GM23338 (cell line): Measurements from ENCODE around the gene RAB25. TPM values are rescaled to one million over a fixed set of nuclear protein-coding genes. Genes with fewer than 3 reads are reported as not detected.
A peak's percentile ranks its signal among the peaks of the same experiment; 100 is the strongest.

ENCODE experiments used
- ATAC-seq: fragments of 200-7000 bp; cut with Tn5 transposase; 3 replicates; pipeline ENCODE4 v1.9.1; 2020
- DNase-seq: peaks from one replicate; pipeline ENCODE4 v3.0.0-alpha.2; 2015; ENCODE audit warnings: low spot score
- H2AFZ ChIP-seq: fragments of 200-600 bp; sonication (generic); 2 replicates; pipeline ENCODE4 v1.8.0; 2016; ENCODE audit warnings: antibody characterized with exemption, mild to moderate bottlenecking, moderate library complexity
- H3F3A ChIP-seq: fragments of 200-600 bp; sonication (generic); replicated peaks from 2 replicates; pipeline ENCODE4 v1.8.0; 2017; ENCODE audit warnings: antibody characterized with exemption, mixed run types, low read depth
- H3K27ac ChIP-seq: fragments of 200-600 bp; sonication (generic); 2 replicates; pipeline ENCODE4 v1.6.1; 2016; ENCODE audit warnings: low read depth
- H3K27me3 ChIP-seq: fragments of 200-600 bp; sonication (generic); 2 replicates; pipeline ENCODE4 v1.8.0; 2016; ENCODE audit warnings: mild to moderate bottlenecking, mixed run types, moderate library complexity; ENCODE audit not compliant: insufficient read depth
- H3K36me3 ChIP-seq: fragments of 200-600 bp; sonication (generic); 2 replicates; pipeline ENCODE4 v1.8.0; 2016; ENCODE audit warnings: mild to moderate bottlenecking; ENCODE audit not compliant: insufficient read depth
- H3K4me1 ChIP-seq: fragments of 200-600 bp; sonication (generic); 2 replicates; pipeline ENCODE4 v1.8.0; 2016; ENCODE audit warnings: mild to moderate bottlenecking, moderate library complexity; ENCODE audit not compliant: insufficient read depth
- H3K4me2 ChIP-seq: fragments of 200-600 bp; sonication (generic); 2 replicates; pipeline ENCODE4 v1.7.1; 2017; ENCODE audit warnings: mixed run types
- H3K4me3 ChIP-seq: fragments of 200-600 bp; sonication (generic); 2 replicates; pipeline ENCODE4 v1.6.1; 2016; ENCODE audit warnings: mixed run types
- H3K79me2 ChIP-seq: fragments of 200-600 bp; sonication (generic); replicated peaks from 2 replicates; pipeline ENCODE4 v1.8.0; 2017; ENCODE audit warnings: mild to moderate bottlenecking; ENCODE audit not compliant: insufficient read depth
- H3K9me2 ChIP-seq: fragments of 200-600 bp; sonication (generic); 2 replicates; pipeline ENCODE4 v1.8.0; 2017; ENCODE audit not compliant: insufficient read depth
- H4K20me1 ChIP-seq: fragments of 200-600 bp; sonication (generic); replicated peaks from 2 replicates; pipeline ENCODE4 v1.8.0; 2017; ENCODE audit warnings: mild to moderate bottlenecking; ENCODE audit not compliant: insufficient read depth
- H3K27ac Mint-ChIP-seq: 2 replicates; pipeline ENCODE4 v1.8.0; 2020; ENCODE audit warnings: inconsistent platforms, mild to moderate bottlenecking, moderate library complexity, mixed read lengths
- H3K27me3 Mint-ChIP-seq: 3 replicates; pipeline ENCODE4 v1.8.0; 2022; ENCODE audit warnings: low read depth, mild to moderate bottlenecking, moderate library complexity, mixed read lengths, inconsistent platforms; ENCODE audit not compliant: insufficient read depth, poor library complexity
- H3K36me3 Mint-ChIP-seq: 3 replicates; pipeline ENCODE4 v1.8.0; 2021; ENCODE audit warnings: low read depth, mild to moderate bottlenecking, inconsistent platforms, moderate library complexity, mixed read lengths
- H3K4me1 Mint-ChIP-seq: 3 replicates; pipeline ENCODE4 v1.8.0; 2020; ENCODE audit warnings: mild to moderate bottlenecking, inconsistent platforms, mixed read lengths
- H3K4me3 Mint-ChIP-seq: 3 replicates; pipeline ENCODE4 v1.8.0; 2021; ENCODE audit warnings: moderate library complexity, mild to moderate bottlenecking, inconsistent platforms, mixed read lengths
- H3K9me3 Mint-ChIP-seq: 3 replicates; pipeline ENCODE4 v1.8.0; 2020; ENCODE audit warnings: moderate library complexity, mild to moderate bottlenecking, inconsistent platforms, mixed read lengths
- EZH2 ChIP-seq: fragments of 200-600 bp; sonication (generic); IDR thresholded peaks from one replicate; pipeline ENCODE4 v1.8.0; 2017; ENCODE audit warnings: antibody characterized with exemption, mild to moderate bottlenecking, low read depth; ENCODE audit not compliant: unreplicated experiment
- EZH2phosphoT487 ChIP-seq: fragments of 200-600 bp; sonication (generic); IDR thresholded peaks from one replicate; pipeline ENCODE4 v1.8.1; 2018; ENCODE audit warnings: antibody characterized with exemption; ENCODE audit not compliant: unreplicated experiment
- NANOG ChIP-seq: IDR thresholded peaks from 2 replicates; pipeline ENCODE4 v1.6.1; 2016; ENCODE audit warnings: antibody characterized with exemption, borderline replicate concordance
- POLR2AphosphoS5 ChIP-seq: IDR thresholded peaks from 2 replicates; pipeline ENCODE4 v1.6.1; 2016; ENCODE audit warnings: antibody characterized with exemption, low read depth
- ZNF331 ChIP-seq: fragments of 250-450 bp; sonication (Bioruptor Pico); IDR thresholded peaks from 2 replicates; pipeline ENCODE4 v1.5.0; 2020; ENCODE audit warnings: low read depth, mild to moderate bottlenecking, moderate library complexity
- polyA plus RNA-seq: library from polyadenylated mRNA; unstranded; fragments of >200 nt; fragmentation: Nextera tagmentation; extraction: Ambion mirVana; gene quantifications from 2 replicates; pipeline ENCODE4 v1.2.1, GENCODE V29; 2016
- total RNA-seq: library from RNA; depleted of rRNA; stranded (reverse); fragments of >200 nt; shearing (Covaris generic); gene quantifications from 2 replicates; pipeline ENCODE4 v1.2.3, GENCODE V29; 2014
- TF ChIP-seq, protein P1 (sequence below): IDR thresholded peaks from one replicate; pipeline ENCODE4 v1.6.1; 2018; ENCODE audit warnings: antibody characterized with exemption; ENCODE audit not compliant: unreplicated experiment

RAB25 gene
- total and polyA plus RNA-seq, 2 experiments from 2014 or later: 30.0 to 42.7 TPM

GRCh38 chr1:156114101-156114918 is 53.4 kb downstream of the RAB25 start, which contains the start of gene LMNA:
LMNA (plus strand) TSS chr1:156114711; CDS start chr1:156114919, 208 bp downstream.
- H3K27ac Mint-ChIP-seq: peak within 1 kb of the TSS; percentile 33; the same call in 1 of the 2 replicates
- peak; percentile 89 for ATAC-seq

DNA sequence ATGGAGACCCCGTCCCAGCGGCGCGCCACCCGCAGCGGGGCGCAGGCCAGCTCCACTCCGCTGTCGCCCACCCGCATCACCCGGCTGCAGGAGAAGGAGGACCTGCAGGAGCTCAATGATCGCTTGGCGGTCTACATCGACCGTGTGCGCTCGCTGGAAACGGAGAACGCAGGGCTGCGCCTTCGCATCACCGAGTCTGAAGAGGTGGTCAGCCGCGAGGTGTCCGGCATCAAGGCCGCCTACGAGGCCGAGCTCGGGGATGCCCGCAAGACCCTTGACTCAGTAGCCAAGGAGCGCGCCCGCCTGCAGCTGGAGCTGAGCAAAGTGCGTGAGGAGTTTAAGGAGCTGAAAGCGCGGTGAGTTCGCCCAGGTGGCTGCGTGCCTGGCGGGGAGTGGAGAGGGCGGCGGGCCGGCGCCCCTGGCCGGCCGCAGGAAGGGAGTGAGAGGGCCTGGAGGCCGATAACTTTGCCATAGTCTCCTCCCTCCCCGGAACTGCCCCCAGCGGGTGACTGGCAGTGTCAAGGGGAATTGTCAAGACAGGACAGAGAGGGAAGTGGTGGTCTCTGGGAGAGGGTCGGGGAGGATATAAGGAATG is 54.1 kb downstream of the RAB25 start:
- H3K4me1 ChIP-seq: peaks cover 21% of the 10 kb centered on the region
- H3K79me2 ChIP-seq: peaks cover 29% of the 10 kb centered on the region
- peaks cover 12% of the 10 kb centered on the region; the same call in 1 of the 2 replicates for H3K27me3 ChIP-seq
- H3K4me1 Mint-ChIP-seq: peaks cover 34% of the 10 kb centered on the region
- H3K9me2 ChIP-seq: no peaks in the 10 kb centered on the region
- H4K20me1 ChIP-seq: no peaks in the 10 kb centered on the region; the same call in 1 of the 2 replicates
- no peak overlapping the region for H3K27ac ChIP-seq
- peak overlapping the region; percentile 99 for H3K4me2 ChIP-seq
- H3K4me3 ChIP-seq: peak overlapping the region; percentile 99
- no peak overlapping the region for H3K27ac Mint-ChIP-seq
- DNase-seq: peak; percentile 73
- H3F3A ChIP-seq: 0 out of 2 replicates have a peak, but pooled peaks cover 16% of the 10 kb centered on the region
- TF ChIP-seq NANOG (no peak), POLR2AphosphoS5 (no peak), EZH2 (no peak), ZNF331 (CRISPR knock-in tag) (no peak), EZH2phosphoT487 (no peak)
- TF ChIP-seq, protein P1, sequence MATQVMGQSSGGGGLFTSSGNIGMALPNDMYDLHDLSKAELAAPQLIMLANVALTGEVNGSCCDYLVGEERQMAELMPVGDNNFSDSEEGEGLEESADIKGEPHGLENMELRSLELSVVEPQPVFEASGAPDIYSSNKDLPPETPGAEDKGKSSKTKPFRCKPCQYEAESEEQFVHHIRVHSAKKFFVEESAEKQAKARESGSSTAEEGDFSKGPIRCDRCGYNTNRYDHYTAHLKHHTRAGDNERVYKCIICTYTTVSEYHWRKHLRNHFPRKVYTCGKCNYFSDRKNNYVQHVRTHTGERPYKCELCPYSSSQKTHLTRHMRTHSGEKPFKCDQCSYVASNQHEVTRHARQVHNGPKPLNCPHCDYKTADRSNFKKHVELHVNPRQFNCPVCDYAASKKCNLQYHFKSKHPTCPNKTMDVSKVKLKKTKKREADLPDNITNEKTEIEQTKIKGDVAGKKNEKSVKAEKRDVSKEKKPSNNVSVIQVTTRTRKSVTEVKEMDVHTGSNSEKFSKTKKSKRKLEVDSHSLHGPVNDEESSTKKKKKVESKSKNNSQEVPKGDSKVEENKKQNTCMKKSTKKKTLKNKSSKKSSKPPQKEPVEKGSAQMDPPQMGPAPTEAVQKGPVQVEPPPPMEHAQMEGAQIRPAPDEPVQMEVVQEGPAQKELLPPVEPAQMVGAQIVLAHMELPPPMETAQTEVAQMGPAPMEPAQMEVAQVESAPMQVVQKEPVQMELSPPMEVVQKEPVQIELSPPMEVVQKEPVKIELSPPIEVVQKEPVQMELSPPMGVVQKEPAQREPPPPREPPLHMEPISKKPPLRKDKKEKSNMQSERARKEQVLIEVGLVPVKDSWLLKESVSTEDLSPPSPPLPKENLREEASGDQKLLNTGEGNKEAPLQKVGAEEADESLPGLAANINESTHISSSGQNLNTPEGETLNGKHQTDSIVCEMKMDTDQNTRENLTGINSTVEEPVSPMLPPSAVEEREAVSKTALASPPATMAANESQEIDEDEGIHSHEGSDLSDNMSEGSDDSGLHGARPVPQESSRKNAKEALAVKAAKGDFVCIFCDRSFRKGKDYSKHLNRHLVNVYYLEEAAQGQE: no peak
- peak overlapping the region; percentile 90 for H2AFZ ChIP-seq
- peaks cover 36% of the 10 kb centered on the region for H3K27me3 Mint-ChIP-seq
- H3K36me3 Mint-ChIP-seq: no peaks in the 10 kb centered on the region
- H3K36me3 ChIP-seq: no peaks in the 10 kb centered on the region
- no peaks in the 10 kb centered on the region for H3K9me3 Mint-ChIP-seq
- ATAC-seq: peak; percentile 54
- H3K4me3 Mint-ChIP-seq: peak overlapping the region; percentile 90

More at GRCh38 chr1:156114101-156114918, 53.4 kb downstream of the RAB25 start, which contains the start of gene LMNA:
- Mint-ChIP-seq H3K27me3 (peaks cover 36% of the 10 kb centered on the region), H3K36me3 (no peaks in the 10 kb centered on the region), H3K4me3 (peak within 1 kb of the TSS; percentile 90), H3K4me1 (peaks cover 32% of the 10 kb centered on the region), H3K9me3 (no peaks in the 10 kb centered on the region)
- H3K79me2 ChIP-seq: peaks cover 29% of the 10 kb centered on the region
- no peaks in the 10 kb centered on the region for H3K36me3 ChIP-seq
- no peaks in the 10 kb centered on the region for H3K9me2 ChIP-seq
- H3K4me3 ChIP-seq: peak within 1 kb of the TSS; percentile 99
- peak; percentile 84 for TF ChIP-seq POLR2AphosphoS5
- no peak for TF ChIP-seq NANOG
- H4K20me1 ChIP-seq: no peaks in the 10 kb centered on the region; the same call in 1 of the 2 replicates
- peaks cover 12% of the 10 kb centered on the region; the same call in 1 of the 2 replicates for H3K27me3 ChIP-seq
- 0 out of 2 replicates have a peak, but pooled peaks cover 17% of the 10 kb centered on the region for H3F3A ChIP-seq
- H3K27ac ChIP-seq: no peak within 1 kb of the TSS
- peak within 1 kb of the TSS; percentile 90 for H2AFZ ChIP-seq
- H3K4me1 ChIP-seq: peaks cover 21% of the 10 kb centered on the region
- H3K4me2 ChIP-seq: peak within 1 kb of the TSS; percentile 99
- DNase-seq: peak; percentile 98
